ENCODE results near the gene POPDC2. TPM values are rescaled to one million over a fixed set of nuclear protein-coding genes. Genes with fewer than 3 reads are reported as not detected.

The POPDC2 gene
- total RNA-seq, 1 donor from 2014 or later = 1.5 TPM

Other genes starting within 250 kb of the POPDC2 start
- 61.9 TPM for gene TMEM39A, start 197.0 kb downstream of the POPDC2 start, total RNA-seq
- 19.1 TPM for gene POGLUT1, start 191.6 kb downstream of the POPDC2 start, total RNA-seq
- gene TIMMDC1, start 162.0 kb downstream of the POPDC2 start, total RNA-seq = 107 TPM
- 1.3 TPM for gene CD80, start 101.0 kb downstream of the POPDC2 start, total RNA-seq
- gene ADPRH, start 81.1 kb downstream of the POPDC2 start, total RNA-seq = 16.1 TPM
- gene PLA1A, start 62.7 kb downstream of the POPDC2 start, total RNA-seq = 3.4 TPM
- gene COX17, start 16.8 kb upstream of the POPDC2 start, total RNA-seq = 48.4 TPM
- 0.39 TPM for gene CFAP91, start 42.4 kb upstream of the POPDC2 start, total RNA-seq
- 0.26 TPM for gene NR1I2, start 121.5 kb upstream of the POPDC2 start, total RNA-seq